Liver (tissue), 9 donors: Measurements from ENCODE around the gene SORBS2. TPM values are rescaled to one million over a fixed set of nuclear protein-coding genes. Genes with fewer than 3 reads are reported as not detected.
A peak's percentile ranks its signal among the peaks of the same experiment; 100 is the strongest.

Source experiments
- DNase-seq: peaks from one replicate; pipeline ENCODE4 v3.0.0-alpha.2; 2017; ENCODE audit warnings: low spot score
- H3K27ac ChIP-seq, 2 donors: one replicate each; pipeline ENCODE4 v1.7.0; 2013; ENCODE audit warnings: inconsistent platforms in 2 of 2, low read length in 2 of 2, control low read depth in 1 of 2, low read depth in 1 of 2, mild to moderate bottlenecking in 1 of 2
- H3K27me3 ChIP-seq, 4 donors: one replicate each; pipeline versions ENCODE4 v1.6.1 to v1.7.0; 2013; ENCODE audit warnings: low read length in 3 of 4, inconsistent platforms in 1 of 4, mild to moderate bottlenecking in 1 of 4, moderate library complexity in 1 of 4; ENCODE audit not compliant: control insufficient read depth in 4 of 4, insufficient read depth in 4 of 4
- H3K36me3 ChIP-seq, 4 donors: one replicate each; pipeline versions ENCODE4 v1.6.1 to v1.7.0; 2013; ENCODE audit warnings: low read length in 3 of 4, mild to moderate bottlenecking in 3 of 4, low read depth in 1 of 4, moderate library complexity in 1 of 4; ENCODE audit not compliant: control insufficient read depth in 4 of 4, insufficient read depth in 3 of 4
- H3K4me1 ChIP-seq, 4 donors: one replicate each; pipeline versions ENCODE4 v1.6.1 to v1.7.0; 2013; ENCODE audit warnings: low read length in 3 of 4, mild to moderate bottlenecking in 3 of 4, moderate library complexity in 1 of 4; ENCODE audit not compliant: control insufficient read depth in 4 of 4, insufficient read depth in 4 of 4
- H3K4me3 ChIP-seq, 3 donors: one replicate each; pipeline versions ENCODE4 v1.6.1 to v1.7.0; 2013; ENCODE audit warnings: low read length in 3 of 3, control low read depth in 1 of 3, low read depth in 1 of 3, mild to moderate bottlenecking in 1 of 3
- H3K9ac ChIP-seq, 2 donors: one replicate each; pipeline ENCODE4 v1.7.0; 2013; ENCODE audit warnings: low read length in 2 of 2, mild to moderate bottlenecking in 2 of 2, moderate library complexity in 2 of 2, control low read depth in 1 of 2, low read depth in 1 of 2
- H3K9me3 ChIP-seq, 4 donors: one replicate each; pipeline versions ENCODE4 v1.6.1 to v1.7.0; 2013; ENCODE audit warnings: low read length in 3 of 4; ENCODE audit not compliant: control insufficient read depth in 4 of 4
- EGR1 ChIP-seq, 2 donors: IDR thresholded peaks; 2 replicates each; pipeline ENCODE4 v1.6.1; 2016 to 2018; ENCODE audit warnings: antibody characterized with exemption in 2 of 2, low read depth in 2 of 2
- FOXA1 ChIP-seq: IDR thresholded peaks from 2 replicates; pipeline ENCODE4 v1.6.1; 2016; ENCODE audit warnings: antibody characterized with exemption
- FOXA2 ChIP-seq: IDR thresholded peaks from 2 replicates; pipeline ENCODE4 v1.6.1; 2016; ENCODE audit warnings: antibody characterized with exemption
- GABPA ChIP-seq, 2 donors: IDR thresholded peaks in 1 of 2; conservative IDR thresholded peaks in 1 of 2; 2 replicates each; pipeline ENCODE4 v1.6.1; 2016; ENCODE audit warnings: antibody characterized with exemption in 2 of 2, mild to moderate bottlenecking in 1 of 2, moderate library complexity in 1 of 2
- HNF4A ChIP-seq, 2 donors: conservative IDR thresholded peaks; 2 replicates each; pipeline ENCODE4 v1.6.1; 2016; ENCODE audit warnings: antibody characterized with exemption in 2 of 2, mild to moderate bottlenecking in 2 of 2
- HNF4G ChIP-seq: IDR thresholded peaks from 2 replicates; pipeline ENCODE4 v1.6.1; 2016; ENCODE audit warnings: antibody characterized with exemption
- JUND ChIP-seq, 2 donors: IDR thresholded peaks; 2 replicates each; pipeline ENCODE4 v1.6.1; 2016; ENCODE audit warnings: antibody characterized with exemption in 2 of 2
- NR2F2 ChIP-seq: IDR thresholded peaks from 2 replicates; pipeline ENCODE4 v1.6.1; 2016; ENCODE audit warnings: antibody characterized with exemption
- RAD21 ChIP-seq, 2 donors: IDR thresholded peaks; 2 replicates each; pipeline ENCODE4 v1.6.1; 2016; ENCODE audit warnings: antibody characterized with exemption in 2 of 2, mild to moderate bottlenecking in 2 of 2
- RXRA ChIP-seq, 2 donors: IDR thresholded peaks; 2 replicates each; pipeline ENCODE4 v1.6.1; 2017 to 2018; ENCODE audit warnings: antibody characterized with exemption in 2 of 2, mild to moderate bottlenecking in 1 of 2
- SP1 ChIP-seq: IDR thresholded peaks from 2 replicates; pipeline ENCODE4 v1.6.1; 2018; ENCODE audit warnings: antibody characterized with exemption, mild to moderate bottlenecking
- TAF1 ChIP-seq: conservative IDR thresholded peaks from 2 replicates; pipeline ENCODE4 v1.6.1; 2016; ENCODE audit warnings: antibody characterized with exemption, mild to moderate bottlenecking
- YY1 ChIP-seq: IDR thresholded peaks from 2 replicates; pipeline ENCODE4 v1.6.1; 2016; ENCODE audit warnings: antibody characterized with exemption, mild to moderate bottlenecking
- WGBS: extraction: QIAGEN DNeasy Blood & Tissue Kit; methylation state at CpG from one replicate; pipeline ENCODE4 v1.1.7; 2013; 5-methylcytosine and 5-hydroxymethylcytosine counted together
- polyA plus RNA-seq, 2 donors: library from polyadenylated mRNA; stranded (reverse) in 1 of 2; unstranded in 1 of 2; fragments of 200-250 nt in 1 of 2; fragments of >200 nt in 1 of 2; fragmentation: Nextera tagmentation in 1 of 2; extraction: Ambion mirVana in 1 of 2; gene quantifications; one replicate each; pipeline versions ENCODE4 v1.2.1 to v1.2.3, GENCODE V29; 2013 to 2015
- total RNA-seq, 2 donors: library from RNA; depleted of rRNA; stranded (reverse); fragments of >200 nt; gene quantifications; one replicate each; pipeline ENCODE4 v1.2.3, GENCODE V29; 2014
- TF ChIP-seq, protein P1 (sequence below): fragments of 150-350 bp; IDR thresholded peaks from 2 replicates; pipeline ENCODE4 v1.5.1; 2017; ENCODE audit warnings: improper control_type of control experiment, low read depth, low read length; ENCODE audit not compliant: missing input control
- TF ChIP-seq, protein P2 (sequence below): IDR thresholded peaks from 2 replicates; pipeline ENCODE4 v1.6.1; 2016; ENCODE audit warnings: antibody characterized with exemption
- TF ChIP-seq, protein P3 (sequence below): IDR thresholded peaks from 2 replicates; pipeline ENCODE4 v1.6.1; 2016; ENCODE audit warnings: antibody characterized with exemption
- donor health status: healthy.
- donor health status: healthy.
- donor health status: healthy.
- donor health status: healthy.
- donor health status: healthy.

SORBS2 gene
- total and polyA plus RNA-seq, 4 donors = 23.3 to 136 (median 59.6) TPM

DNA sequence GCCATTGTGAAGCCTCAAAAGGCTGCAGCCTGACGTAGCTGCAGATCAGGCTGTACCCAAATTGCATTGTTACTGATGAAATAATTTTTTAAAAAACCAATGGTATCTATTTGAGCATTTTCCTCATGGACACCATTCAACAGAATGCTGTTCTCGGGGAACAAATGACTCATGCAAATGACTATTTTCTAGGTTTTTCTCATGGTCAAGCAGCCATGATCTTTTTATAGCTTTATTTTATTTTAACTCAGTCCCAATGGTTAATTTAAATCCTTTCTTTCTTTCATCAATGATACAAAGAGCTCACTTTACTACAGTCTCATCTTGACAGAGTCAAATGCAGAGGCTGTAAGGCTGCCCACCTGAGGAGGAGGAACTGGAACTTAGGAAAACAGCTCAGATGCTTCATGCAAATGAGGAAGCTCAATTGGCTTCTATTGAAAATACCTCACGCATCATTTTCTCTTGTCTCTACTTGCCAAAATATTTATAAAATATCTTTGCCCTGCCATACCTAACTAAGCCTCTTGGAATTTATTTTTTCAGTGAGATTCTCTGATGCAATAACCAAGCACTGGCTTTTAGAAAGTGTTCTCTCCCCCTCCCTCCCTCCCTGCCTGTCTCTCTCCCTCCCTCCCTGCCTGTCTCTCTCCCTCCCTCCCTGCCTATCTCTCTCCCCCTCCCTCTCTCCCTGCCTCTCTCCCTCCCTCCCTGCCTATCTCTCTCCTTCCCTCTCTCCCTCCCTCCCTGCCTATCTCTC is 81.0 kb downstream of the SORBS2 start:
- WGBS = 87% methylated on average over 3 of the region's 3 CpGs
- no peaks in the 10 kb centered on the region for H3K9me3 ChIP-seq
- no peak overlapping the region for H3K9ac ChIP-seq
- no peaks in the 10 kb centered on the region for H3K27me3 ChIP-seq
- peak overlapping the region; percentile 19 to 31 for H3K27ac ChIP-seq
- peaks cover 2 to 10% (median 5%) of the 10 kb centered on the region in 4 donors for H3K36me3 ChIP-seq
- no peak for DNase-seq
- peak in 1 of 2 donors; percentile 27 for TF ChIP-seq RAD21 (IDR thresholded peaks at IDR 0.05)
- TF ChIP-seq FOXA1 = no peak
- TF ChIP-seq YY1 = no peak
- TF ChIP-seq, protein P1, sequence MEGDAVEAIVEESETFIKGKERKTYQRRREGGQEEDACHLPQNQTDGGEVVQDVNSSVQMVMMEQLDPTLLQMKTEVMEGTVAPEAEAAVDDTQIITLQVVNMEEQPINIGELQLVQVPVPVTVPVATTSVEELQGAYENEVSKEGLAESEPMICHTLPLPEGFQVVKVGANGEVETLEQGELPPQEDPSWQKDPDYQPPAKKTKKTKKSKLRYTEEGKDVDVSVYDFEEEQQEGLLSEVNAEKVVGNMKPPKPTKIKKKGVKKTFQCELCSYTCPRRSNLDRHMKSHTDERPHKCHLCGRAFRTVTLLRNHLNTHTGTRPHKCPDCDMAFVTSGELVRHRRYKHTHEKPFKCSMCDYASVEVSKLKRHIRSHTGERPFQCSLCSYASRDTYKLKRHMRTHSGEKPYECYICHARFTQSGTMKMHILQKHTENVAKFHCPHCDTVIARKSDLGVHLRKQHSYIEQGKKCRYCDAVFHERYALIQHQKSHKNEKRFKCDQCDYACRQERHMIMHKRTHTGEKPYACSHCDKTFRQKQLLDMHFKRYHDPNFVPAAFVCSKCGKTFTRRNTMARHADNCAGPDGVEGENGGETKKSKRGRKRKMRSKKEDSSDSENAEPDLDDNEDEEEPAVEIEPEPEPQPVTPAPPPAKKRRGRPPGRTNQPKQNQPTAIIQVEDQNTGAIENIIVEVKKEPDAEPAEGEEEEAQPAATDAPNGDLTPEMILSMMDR = peak; percentile 28
- H3K4me3 ChIP-seq = no peak overlapping the region
- peaks cover 0 to 40% (median 20%) of the 10 kb centered on the region in 4 donors for H3K4me1 ChIP-seq

DNA sequence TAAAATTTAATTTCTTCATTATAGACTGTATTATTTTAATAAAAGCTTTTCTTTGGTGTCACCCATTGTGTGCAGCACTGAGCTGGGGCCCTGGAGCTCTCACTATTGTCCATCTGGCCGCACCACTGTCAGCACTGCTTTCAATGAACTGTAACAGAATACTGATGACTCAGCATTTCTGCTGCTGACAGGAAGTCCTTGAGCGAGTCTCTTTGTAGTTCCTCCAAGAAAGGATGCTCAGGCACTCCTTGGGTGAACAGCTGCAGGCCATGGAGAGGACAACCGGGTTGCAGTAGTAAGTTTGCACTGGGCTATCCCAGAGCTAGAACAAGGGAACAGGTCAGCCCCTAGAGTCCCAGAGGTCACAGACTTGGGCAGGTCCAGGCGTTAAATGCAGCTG is 81.6 kb downstream of the SORBS2 start:
- no peaks in the 10 kb centered on the region for H3K9me3 ChIP-seq
- no peak overlapping the region for H3K9ac ChIP-seq
- H3K27ac ChIP-seq = peak overlapping the region; percentile 19 to 31
- no peak overlapping the region for H3K4me3 ChIP-seq
- no peaks in the 10 kb centered on the region for H3K27me3 ChIP-seq
- peaks cover 2 to 44% (median 22%) of the 10 kb centered on the region in 4 donors for H3K4me1 ChIP-seq
- TF ChIP-seq, protein P2, sequence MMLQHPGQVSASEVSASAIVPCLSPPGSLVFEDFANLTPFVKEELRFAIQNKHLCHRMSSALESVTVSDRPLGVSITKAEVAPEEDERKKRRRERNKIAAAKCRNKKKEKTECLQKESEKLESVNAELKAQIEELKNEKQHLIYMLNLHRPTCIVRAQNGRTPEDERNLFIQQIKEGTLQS = no peak
- no peak for TF ChIP-seq RXRA (IDR thresholded peaks at IDR 0.05)
- WGBS = 62% methylated on average over 4 of the region's 4 CpGs
- DNase-seq = no peak
- H3K36me3 ChIP-seq = peaks cover 2 to 10% (median 5%) of the 10 kb centered on the region in 4 donors

DNA sequence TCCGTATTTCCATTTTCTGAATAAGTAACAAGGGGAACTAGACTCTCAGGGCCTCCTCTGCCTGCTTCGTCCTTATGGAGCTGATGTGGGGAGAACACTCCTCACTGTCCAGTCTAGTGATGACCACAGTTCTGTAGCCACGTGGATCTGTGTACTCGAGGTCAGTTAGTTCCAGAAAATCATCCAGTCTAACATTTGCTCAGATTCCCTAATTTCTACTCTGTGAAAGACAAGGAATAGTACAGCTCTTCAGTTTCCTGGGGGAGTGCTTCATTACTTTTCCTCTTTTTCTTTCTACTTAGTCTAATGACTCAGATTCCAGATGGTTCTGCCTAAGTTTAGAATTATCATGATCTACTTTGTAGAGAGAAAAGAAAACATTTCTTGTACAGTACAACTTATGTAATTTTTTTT is 82.6 kb downstream of the SORBS2 start:
- H3K36me3 ChIP-seq = peaks cover 2 to 10% (median 5%) of the 10 kb centered on the region in 4 donors
- 64% methylated on average over 4 of the region's 4 CpGs for WGBS
- no peak overlapping the region for H3K4me3 ChIP-seq
- peaks cover 2 to 43% (median 22%) of the 10 kb centered on the region in 4 donors for H3K4me1 ChIP-seq
- TF ChIP-seq, protein P3, sequence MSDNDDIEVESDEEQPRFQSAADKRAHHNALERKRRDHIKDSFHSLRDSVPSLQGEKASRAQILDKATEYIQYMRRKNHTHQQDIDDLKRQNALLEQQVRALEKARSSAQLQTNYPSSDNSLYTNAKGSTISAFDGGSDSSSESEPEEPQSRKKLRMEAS = peak; percentile 31
- no peak for TF ChIP-seq TAF1
- TF ChIP-seq HNF4A (conservative IDR thresholded peaks at IDR 0.05) = peak in 1 of 2 donors; percentile 69
- H3K9me3 ChIP-seq = no peaks in the 10 kb centered on the region
- H3K27me3 ChIP-seq = no peaks in the 10 kb centered on the region
- no peak for DNase-seq
- H3K27ac ChIP-seq = peak overlapping the region; percentile 27 to 57
- H3K9ac ChIP-seq = no peak overlapping the region

DNA sequence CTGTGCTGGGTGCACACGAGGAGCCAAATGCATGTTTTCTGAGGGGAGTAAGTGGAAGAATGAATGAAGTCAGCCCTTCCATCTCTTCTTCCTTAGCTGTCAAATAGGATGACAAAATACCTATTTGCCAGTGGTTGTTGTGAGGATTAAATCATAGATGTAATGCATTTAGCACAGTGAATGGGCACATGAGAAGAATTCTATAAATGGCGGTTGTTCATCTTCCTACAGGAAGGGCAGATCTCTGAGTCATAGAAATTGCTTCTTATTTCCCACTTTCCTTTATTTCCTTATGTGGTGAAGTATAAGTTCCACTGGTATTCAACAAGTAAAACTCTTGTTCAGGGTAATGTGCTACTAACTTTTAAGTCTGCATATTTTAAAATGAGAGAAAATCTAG is 83.1 kb downstream of the SORBS2 start:
- Histone ChIP-seq H3K27ac (peak overlapping the region; percentile 31 to 57), H3K9me3 (no peaks in the 10 kb centered on the region), H3K4me3 (no peak overlapping the region), H3K4me1 (peaks cover 2 to 47% (median 22%) of the 10 kb centered on the region in 4 donors), H3K9ac (no peak overlapping the region), H3K27me3 (no peaks in the 10 kb centered on the region), H3K36me3 (peaks cover under 1 to 10% (median 5%) of the 10 kb centered on the region in 4 donors)
- 91% methylated on average over 2 of the region's 2 CpGs for WGBS
- no peak for DNase-seq
- TF ChIP-seq HNF4G (no peak), NR2F2 (no peak), FOXA2 (no peak), YY1 (no peak), SP1 (no peak), GABPA (IDR thresholded peaks at IDR 0.05 in 1 of 2, conservative IDR thresholded peaks at IDR 0.05 in 1 of 2) (no peak), RXRA (IDR thresholded peaks at IDR 0.05) (no peak), EGR1 (IDR thresholded peaks at IDR 0.05; ENCODE audit: low read depth in 2 of 2) (no peak), JUND (IDR thresholded peaks at IDR 0.05) (no peak)
- TF ChIP-seq, protein P1 = no peak
- TF ChIP-seq, protein P3 = no peak
- TF ChIP-seq, protein P2 = no peak
